Ecto neural progenitor cell (in vitro differentiated cells): Measurements from ENCODE around the gene TCP11L1.

ENCODE experiments used
- DNase-seq: peaks from one replicate; pipeline ENCODE4 v3.0.0-alpha.2; 2018; ENCODE audit warnings: low spot score

TCP11L1 gene, protein sequence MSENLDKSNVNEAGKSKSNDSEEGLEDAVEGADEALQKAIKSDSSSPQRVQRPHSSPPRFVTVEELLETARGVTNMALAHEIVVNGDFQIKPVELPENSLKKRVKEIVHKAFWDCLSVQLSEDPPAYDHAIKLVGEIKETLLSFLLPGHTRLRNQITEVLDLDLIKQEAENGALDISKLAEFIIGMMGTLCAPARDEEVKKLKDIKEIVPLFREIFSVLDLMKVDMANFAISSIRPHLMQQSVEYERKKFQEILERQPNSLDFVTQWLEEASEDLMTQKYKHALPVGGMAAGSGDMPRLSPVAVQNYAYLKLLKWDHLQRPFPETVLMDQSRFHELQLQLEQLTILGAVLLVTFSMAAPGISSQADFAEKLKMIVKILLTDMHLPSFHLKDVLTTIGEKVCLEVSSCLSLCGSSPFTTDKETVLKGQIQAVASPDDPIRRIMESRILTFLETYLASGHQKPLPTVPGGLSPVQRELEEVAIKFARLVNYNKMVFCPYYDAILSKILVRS

DNA sequence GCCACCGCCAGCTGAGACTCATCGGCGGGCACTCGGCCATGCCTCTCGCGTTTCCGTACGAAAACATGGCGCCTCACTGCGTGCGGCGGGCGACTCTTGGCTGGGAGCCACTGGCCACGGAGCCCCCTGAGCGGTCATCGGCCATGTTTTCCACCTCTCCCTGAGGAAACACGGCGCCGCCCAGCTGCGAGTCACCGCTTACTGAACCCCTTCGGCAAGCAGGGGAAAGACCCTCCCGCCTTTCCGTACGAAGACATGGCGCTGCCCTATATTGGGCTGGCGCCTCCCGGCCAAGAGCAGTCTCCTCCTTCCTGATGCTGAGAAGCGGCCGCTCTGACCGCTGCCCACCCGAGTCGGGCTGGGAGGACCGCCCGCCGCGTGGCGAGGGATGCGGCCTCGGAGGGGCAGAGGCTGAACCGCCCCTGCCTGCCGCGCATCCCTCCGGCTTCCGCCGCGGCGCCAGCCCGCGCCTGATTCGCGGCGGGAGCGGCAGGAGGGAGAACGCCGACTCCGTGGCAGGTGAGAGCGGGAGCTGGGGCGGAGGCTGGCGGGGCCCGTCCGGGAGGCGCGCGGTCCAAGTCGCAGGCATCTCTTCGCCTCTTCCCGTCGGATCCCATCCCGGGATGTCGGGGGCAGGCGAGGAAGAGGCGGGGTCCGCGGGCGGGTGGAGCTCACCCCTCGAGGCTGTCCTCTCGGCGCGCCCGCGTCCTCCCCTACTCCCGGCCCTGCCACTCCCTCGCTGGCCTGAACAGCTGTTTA lies at the start of gene TCP11L1:
TSS of gene TCP11L1 (plus strand) at position 299 of the 759 bp plus-strand sequence. CDS start 4,202 bp downstream, outside the sequence.
- peak; percentile 95 for DNase-seq

DNA sequence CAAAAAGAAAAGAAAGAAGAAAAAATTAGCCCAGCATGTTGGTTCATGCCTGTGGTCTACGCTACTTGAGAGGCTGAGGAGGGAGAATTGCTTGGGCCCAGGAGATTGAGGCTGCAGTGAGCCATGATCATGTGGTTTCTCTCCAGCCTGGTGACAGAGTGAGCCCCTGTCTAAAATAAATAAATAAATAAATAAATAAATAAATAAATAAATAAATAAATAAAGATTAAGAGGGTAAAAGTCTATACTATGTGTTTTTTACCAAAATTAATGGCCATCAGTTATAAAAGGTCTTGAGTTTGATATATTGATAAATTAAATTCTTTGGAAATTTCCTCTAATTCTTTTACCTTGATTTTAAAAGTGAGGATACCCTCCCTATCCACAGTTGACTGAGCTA lies 48.9 kb upstream of the TCP11L1 start:
- no peak for DNase-seq

DNA sequence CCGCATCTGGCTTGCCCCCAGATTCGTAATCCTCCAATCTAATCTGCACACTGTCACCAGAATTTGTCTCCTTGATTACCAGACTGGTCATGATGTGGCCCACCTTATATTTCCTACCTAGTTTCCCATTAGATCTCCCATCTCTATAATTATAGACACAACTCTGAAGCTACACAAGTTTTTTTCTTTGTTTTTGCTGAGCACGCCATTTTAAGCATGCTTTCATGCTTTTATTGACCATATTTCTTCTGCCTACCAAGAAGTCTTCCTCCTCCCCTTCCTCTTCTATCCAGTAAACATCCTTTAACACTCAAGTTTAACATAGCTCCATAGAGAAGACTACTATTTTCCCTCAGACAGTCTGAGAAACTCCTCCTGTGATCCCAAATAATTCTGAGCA lies 47.9 kb upstream of the TCP11L1 start:
- DNase-seq: no peak

DNA sequence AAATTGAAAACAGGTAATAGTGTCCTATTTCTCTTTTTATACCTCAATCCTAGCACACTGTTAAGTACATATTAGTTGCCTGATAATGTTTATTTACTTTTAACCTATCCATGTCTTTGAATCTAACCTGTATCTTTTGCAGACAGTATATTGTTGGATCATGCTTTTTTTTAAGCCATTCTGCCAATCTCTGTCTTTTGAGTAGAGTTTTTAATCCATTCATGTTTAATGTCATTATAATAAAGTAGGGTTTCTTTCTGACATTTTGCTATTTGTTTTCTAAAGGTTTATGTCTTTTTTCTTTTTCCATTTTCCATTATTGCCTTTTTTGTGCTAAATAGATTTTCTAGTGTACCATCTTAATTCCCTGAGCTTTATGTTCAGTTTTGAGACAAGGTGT lies 47.5 kb upstream of the TCP11L1 start:
- no peak for DNase-seq

DNA sequence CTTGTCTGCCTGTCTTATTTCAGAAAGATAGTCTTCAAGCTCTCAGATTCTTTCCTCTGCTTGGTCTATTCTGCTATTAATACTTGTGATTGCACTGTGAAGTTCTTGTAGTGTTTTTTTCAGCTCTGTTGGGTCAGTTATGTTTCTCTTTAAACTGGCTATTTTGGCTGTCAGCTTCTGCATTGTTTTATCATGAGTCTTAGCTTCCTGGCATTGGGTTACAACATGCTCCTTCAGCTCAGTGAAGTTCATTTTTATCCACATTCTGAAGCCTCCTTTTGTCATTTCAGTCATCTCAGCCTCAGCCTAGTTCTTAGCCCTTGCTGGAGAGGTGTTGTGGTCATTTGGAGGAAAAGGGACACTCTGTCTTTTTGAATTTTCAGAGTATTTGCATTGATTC lies 39.2 kb upstream of the TCP11L1 start:
- DNase-seq: no peak

DNA sequence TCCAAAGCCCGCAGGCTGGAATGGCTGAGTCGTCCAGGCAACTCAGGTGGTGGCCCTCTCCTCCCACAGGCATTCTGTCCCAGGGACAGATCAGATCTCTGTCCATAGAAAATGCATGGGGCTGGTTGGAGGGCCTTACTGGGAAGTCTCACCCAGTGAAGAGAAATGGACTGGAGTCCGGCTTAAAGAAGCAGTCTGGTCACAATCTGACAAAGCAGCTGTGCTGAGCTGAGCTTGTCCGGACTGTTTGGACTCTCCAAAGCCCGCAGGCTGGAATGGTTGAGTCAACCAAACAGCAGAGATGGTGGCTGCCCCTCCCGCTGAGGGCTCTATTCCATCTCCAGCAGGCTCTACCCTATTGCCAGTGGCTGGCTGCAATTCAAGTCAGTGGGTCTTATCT lies 38.1 kb upstream of the TCP11L1 start:
- no peak for DNase-seq

DNA sequence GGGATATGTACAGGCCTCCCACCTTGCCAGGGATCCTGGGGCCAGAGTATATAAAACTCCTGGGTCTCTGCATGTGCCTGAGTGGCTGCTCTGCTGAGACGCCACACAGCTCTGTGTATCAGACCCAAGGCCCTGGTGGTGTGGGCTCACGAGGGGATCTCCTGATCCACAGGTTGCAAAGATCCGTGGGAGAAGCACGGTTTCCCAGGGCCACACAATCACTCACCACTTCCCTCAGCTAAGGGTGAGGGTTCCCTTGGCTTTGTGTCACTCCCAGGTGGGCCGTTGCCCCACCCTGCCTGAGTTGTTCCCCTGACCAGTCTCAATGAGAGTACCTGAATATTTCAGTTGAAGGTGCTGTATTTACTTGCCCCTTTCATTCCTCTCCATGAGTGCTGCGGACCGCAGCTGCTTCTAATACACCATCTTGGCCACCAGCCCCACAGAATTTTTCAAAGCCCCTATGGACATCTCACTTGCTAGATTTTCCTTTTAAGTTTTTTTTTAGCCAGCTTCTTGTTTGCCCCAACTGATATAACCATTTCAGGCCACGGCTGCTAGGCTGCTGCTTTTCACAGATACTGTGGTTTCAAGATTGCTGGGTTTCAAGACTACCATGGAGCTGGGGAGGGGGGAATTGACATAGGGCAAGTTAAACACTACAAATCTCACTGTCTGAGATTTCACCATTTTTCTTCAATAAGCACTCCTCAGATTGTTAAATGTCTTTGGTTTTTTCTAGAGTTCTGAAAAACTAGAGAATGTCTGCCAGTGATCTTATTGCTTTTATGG lies 37.4 kb upstream of the TCP11L1 start:
- no peak for DNase-seq

DNA sequence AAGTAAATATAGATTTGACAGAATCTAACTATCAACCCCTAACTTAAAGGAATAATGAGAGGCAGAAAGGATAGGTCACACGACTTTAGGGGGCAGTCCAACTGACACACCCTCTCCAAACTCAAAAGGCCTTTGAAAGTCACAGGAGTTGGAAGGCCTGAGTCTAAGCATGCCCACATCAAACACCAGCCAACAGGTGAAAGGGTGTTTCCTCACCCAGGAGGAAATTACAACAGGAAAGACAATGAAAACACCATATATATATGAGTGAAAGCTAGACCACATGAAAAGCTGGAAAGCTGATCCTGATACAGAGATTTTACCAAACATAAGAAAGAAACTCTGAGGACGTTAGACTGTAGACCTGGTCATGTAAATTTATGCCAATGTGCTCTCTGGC lies 34.2 kb upstream of the TCP11L1 start:
- DNase-seq: no peak

DNA sequence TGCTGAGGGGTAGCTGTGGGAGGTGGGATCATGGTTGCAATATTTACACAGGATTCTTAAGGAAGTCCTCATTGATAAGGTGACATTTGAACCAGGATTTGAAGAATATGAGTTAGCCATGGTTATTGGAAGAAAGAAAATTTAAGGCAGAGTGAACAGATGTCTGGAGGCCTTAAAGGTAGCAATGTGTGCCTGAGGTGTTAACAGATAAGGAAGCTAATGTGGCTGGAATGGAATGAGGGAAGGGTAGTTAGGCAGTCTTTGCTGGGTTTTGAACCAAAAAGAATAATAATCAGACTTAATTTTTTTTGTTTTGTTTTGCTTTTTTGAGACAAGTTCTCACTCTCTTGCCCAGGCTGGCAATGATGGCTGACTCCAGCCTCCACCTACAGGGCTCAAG lies 33.4 kb upstream of the TCP11L1 start:
- no peak for DNase-seq

DNA sequence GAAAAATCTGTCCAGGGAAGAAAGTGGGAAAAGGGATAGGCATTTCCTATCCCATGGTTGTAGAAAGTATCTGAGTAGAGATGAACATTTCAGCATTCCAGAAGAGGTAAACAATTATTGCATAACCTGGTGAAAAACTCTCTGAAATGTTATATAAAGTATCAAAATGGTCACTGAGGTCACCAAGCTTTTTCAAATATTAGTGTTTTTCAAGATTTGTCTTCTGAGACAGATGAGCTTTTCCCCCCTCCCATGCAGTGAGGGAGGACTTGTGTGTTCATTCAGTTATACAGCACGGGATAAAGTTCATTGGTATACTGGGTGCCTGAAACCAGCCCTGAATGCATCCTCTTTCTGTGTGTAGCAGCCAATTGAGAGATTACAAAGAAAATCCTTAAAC lies 25.6 kb upstream of the TCP11L1 start:
- DNase-seq: no peak

DNA sequence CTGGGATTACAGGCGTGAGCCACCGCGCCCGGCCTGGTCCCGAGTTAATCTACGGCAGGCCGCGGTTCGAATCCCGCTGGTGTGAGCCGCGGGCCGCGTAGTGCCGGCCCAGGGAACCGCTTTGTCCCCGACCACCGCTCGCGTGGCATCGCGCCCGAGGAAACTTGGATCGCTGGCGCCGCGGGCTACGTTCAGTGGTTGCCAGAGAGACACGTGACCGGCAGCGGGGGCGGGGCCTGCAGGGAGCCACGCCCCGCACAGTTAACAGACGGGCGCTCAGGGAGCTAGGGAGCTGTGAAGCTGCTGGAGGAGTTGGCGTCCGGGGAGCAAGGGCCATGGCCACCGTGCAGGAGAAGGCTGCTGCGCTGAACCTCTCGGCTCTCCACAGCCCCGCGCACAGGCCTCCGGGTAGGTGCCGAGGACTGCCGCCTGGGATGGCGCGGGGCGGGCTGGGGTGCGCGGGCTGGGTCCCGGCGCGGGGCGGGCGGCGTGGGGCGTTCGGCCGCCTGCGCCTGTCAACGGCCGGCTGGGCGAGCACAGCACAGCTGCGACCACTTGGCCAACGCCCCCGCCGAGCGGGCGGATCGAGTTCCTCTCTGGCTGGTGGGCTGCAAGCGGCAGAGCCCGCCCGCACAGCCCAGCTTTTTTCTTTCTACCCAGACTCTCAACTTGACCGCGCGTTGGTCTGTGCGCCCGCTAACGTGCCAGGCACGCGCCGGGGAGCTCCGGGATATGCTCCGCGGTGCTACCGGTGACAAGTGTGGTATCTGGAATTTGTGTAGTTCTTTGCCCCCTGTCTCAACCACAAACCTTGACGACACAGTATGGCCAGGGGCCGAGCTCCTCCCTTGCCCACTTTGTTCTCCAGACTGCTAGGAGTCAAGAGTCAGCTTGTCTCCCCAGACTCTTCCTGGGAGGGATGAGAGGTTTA lies 23.5 kb upstream of the TCP11L1 start, which contains the start of gene DEPDC7:
TSS of gene DEPDC7 (plus strand) at position 258 of the 931 bp plus-strand sequence. CDS start at position 336, 78 bp downstream.
- peak; percentile 92 for DNase-seq

DNA sequence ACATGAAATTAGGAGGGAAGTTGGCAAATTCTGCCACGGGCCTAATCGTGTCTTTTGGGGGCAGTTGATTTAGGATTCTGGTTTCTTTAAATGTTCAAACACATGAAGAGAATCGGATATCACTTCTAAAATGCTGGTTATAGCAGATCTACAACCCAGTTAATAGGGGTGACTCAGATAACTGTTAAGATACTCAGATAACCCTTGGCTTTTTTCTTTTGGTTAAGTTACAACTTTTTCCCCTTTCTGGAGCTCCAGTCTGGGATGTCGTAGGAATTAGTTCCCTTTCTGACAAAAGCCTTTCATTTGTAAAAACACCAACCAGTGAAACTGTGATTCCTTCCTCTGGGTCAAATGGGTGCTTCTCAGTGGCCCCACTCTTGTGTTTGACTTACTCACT lies 22.7 kb upstream of the TCP11L1 start:
- no peak for DNase-seq

DNA sequence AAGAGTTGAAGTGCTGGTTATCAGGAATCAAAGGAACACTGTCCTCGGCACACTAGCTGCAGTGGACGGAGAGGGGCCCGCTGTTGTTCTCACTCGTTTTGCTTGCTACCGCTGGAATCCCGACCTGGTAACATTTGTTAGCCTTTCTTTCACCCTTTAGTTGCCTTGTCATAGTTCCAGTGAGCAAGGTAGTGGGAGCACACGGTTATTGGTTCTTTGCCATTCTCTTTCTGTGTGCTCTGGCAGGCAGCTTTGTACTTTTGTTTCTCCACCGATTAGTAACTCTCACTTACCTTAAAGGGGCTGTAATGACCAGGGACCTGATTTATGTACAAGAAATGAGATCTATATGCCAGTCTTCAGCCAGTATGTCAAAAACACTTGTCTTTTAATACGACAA lies 21.9 kb upstream of the TCP11L1 start:
- DNase-seq: no peak

DNA sequence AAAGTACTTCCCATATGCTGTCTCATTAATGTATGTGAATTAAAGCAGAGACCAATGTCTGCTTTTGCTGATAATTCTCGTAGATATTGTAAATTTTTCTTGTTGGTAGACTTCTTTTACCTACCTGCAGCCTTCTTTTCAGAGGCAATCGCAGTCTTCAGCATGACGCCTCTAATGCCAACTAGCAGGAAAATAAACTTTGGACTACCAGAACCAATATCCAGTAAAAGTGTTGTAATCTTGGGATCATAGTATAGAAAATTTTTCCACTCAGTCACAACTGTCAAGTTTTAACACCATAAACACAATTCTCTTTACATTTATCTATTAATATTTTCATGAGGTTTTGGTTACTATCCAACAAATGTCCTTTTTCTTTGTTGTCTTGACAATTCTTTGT lies 21.4 kb upstream of the TCP11L1 start:
- no peak for DNase-seq

DNA sequence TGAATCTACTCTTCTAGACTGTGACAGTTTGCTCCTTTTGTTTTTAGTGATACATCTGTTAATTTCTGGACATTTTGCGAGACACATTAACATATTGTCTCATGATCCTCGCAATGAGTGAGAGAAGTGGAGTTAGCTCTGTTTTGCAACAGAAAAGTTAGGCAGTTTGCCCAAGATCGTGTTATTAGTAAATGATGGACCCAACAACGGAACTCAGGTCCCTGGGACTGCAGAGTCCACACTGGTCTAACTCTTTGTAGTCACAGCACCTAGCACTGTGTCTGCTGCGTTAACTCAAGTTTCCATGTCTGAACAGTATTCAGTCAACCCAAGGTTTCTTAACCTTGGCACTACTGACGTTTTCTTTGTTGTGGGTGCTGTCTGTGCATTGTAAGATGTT lies 20.5 kb upstream of the TCP11L1 start:
- no peak for DNase-seq

DNA sequence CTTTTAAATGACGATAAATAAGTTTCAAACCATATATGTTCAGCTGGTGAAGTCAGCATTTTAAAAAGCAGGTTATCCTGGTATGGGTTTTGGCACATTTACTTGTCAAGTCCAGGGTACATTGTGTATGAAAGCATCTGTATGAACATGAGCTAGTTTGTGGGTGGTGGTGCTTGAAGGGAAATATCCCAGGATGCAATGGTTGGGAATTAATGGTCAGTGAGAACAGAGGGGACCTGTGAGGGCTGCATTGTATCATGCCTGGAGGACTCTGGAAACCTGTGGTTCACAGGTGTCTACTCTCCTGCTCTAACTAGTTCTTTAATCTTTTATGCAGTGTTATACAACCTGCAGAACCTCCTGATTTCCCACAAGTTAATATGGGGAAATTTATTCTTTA lies 17.9 kb upstream of the TCP11L1 start:
- no peak for DNase-seq

DNA sequence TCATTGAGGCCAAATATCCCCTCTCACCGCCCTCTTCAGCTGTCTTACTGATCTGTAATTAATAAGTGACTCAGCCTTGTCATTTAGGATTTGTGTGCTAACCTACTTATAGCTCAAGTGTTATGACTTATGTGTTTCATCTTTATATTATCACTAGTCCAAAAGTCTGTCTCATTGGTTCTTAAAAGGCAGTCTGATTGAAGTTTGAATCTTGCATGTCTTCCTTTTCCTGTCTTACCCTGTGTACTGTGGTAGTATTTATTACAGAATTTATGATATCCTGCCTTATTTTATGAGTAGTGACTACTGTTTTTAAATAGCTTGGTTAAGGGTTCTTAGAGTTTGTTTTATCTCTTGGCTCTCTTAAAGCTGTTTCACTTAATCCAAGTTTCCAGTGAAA lies 17.4 kb upstream of the TCP11L1 start:
- DNase-seq: no peak

DNA sequence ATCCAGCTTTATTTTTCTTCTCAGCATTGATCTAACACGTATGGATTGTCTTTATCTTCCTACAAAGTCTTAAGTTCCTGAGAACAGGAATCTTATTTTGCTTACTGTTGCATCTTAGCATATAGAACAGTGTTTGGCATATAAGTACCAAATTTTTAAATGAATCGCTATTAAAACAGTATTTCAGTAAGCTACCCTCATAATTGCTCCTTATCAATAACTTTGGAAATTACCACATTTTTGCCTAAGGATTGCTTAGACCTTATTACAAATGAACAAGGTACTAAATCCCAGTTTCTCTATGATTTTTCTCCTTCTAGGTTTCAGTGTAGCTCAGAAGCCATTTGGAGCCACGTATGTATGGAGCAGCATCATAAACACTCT lies 14.0 kb upstream of the TCP11L1 start:
- DNase-seq: no peak

DNA sequence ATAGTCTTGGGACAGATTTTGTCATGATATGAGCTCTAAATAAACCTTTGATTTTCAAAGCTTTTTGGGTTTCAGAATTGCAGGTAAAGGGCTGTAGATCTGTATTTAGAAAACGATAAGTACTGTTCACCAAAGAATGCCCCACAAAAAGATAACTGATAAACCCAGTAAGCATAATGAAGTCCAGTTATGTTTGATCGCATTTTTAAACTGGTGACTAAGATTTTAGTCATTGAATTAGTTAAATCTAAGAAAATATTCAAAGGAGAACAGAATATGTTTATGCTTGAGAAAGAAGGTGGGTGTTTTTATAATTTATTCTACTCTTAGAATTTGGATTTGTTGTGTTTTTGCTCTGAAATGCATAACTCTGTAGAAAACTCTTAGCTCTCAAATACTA lies 12.1 kb upstream of the TCP11L1 start:
- DNase-seq: no peak

DNA sequence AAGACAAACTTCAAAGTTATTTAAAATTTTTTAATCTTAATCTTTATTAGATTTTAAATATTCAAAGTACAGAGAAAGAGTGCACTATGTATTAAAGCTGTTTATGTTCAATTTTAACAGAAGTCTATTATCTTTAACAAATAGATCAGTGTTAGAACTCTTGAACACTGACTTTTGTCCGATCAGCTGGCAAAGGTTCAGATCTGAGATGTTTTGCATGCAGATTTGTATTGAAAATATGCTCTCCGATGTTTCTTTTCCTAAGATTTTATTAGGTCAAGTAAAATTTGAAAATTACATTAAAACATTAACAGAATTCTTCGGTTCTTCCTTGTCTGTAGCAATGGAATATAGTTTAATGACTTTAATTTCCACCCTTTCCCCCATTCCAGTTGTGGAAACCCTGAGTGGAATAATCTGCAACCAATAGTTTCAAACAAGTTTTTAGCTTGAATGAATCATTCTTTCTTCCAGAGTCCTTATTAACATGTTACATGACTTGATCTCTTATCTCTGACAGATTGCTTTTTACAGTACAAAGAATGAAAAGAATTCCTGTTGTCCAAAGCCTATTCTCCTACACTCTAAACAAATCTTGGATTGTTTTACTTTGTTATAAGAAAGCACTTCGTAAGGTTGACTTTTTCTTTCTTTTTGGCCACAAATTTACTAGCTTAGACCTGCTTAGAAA lies 11.4 kb upstream of the TCP11L1 start:
- no peak for DNase-seq

DNA sequence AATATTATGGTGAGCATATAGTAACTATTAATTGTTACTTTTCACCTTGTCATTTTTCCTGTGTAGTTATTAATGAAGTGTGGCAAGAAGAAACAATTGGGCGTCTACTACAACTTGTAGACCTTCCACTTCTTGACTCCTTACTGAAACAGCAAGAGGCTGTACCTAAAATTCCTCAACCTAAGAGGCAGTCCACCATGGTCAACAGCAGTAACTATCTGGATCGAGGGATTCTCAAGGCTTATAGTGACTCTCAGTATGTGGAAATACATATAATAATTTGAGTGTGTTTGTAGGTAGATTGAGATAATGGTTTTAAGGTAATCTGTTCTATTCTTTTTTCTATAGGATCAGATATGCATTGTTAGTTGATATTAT lies 10.8 kb upstream of the TCP11L1 start:
- DNase-seq: no peak
